OCI-LY1 (cell line): Measurements from ENCODE around the gene BPTF.
A peak's percentile ranks its signal among the peaks of the same experiment; 100 is the strongest.

Experiments
- H2AFZ ChIP-seq: fragments of 200-600 bp; sonication (generic), shearing (Covaris generic); 2 replicates; pipeline ENCODE4 v1.6.0; 2014; ENCODE audit warnings: antibody characterized with exemption, mild to moderate bottlenecking, low read length
- H3F3A ChIP-seq: fragments of 200-600 bp; sonication (generic), shearing (Covaris generic); 2 replicates; pipeline ENCODE4 v1.6.0; 2014; ENCODE audit warnings: mild to moderate bottlenecking, antibody characterized with exemption, low read length, moderate library complexity; ENCODE audit not compliant: insufficient read depth
- H3K27ac ChIP-seq: fragments of 200-600 bp; sonication (generic); 2 replicates; pipeline ENCODE4 v1.5.1; 2014; ENCODE audit warnings: low read length, mixed run types, mild to moderate bottlenecking, low read depth; ENCODE audit not compliant: poor library complexity, severe bottlenecking
- H3K27me3 ChIP-seq: fragments of 200-600 bp; sonication (generic); 2 replicates; pipeline ENCODE4 v1.6.0; 2014; ENCODE audit warnings: antibody characterized with exemption, mild to moderate bottlenecking, low read length, moderate library complexity; ENCODE audit not compliant: insufficient read depth
- H3K36me3 ChIP-seq: fragments of 200-600 bp; sonication (generic); 2 replicates; pipeline ENCODE4 v1.6.1; 2014; ENCODE audit warnings: mild to moderate bottlenecking, antibody characterized with exemption, low read length, moderate library complexity, mixed read lengths; ENCODE audit not compliant: insufficient read depth
- H3K4me1 ChIP-seq: fragments of 200-600 bp; sonication (generic); 2 replicates; pipeline ENCODE4 v1.5.1; 2014; ENCODE audit warnings: mild to moderate bottlenecking, low read length, moderate library complexity; ENCODE audit not compliant: insufficient read depth, severe bottlenecking
- H3K4me2 ChIP-seq: fragments of 200-600 bp; sonication (generic), shearing (Covaris generic); 2 replicates; pipeline ENCODE4 v1.6.1; 2014; ENCODE audit warnings: low read length
- H3K4me3 ChIP-seq: fragments of 200-600 bp; sonication (generic); 2 replicates; pipeline ENCODE4 v1.5.1; 2014; ENCODE audit warnings: low read length, low read depth, mild to moderate bottlenecking, mixed read lengths; ENCODE audit not compliant: poor library complexity, severe bottlenecking
- H3K79me2 ChIP-seq: fragments of 200-600 bp; shearing (Covaris generic); 2 replicates; pipeline ENCODE4 v1.6.1; 2016; ENCODE audit warnings: mixed run types, low read length, mixed read lengths; ENCODE audit not compliant: insufficient read depth
- H3K9ac ChIP-seq: fragments of 200-600 bp; sonication (generic), shearing (Covaris generic); 2 replicates; pipeline ENCODE4 v1.6.1; 2014; ENCODE audit warnings: mild to moderate bottlenecking, low read length, mixed read lengths
- H3K9me2 ChIP-seq: fragments of 200-600 bp; sonication (generic), shearing (Covaris generic); 2 replicates; pipeline ENCODE4 v1.6.1; 2014; ENCODE audit warnings: low read depth, mild to moderate bottlenecking, low read length, mixed read lengths
- H3K9me3 ChIP-seq: fragments of 200-600 bp; shearing (Covaris generic); 2 replicates; pipeline ENCODE4 v1.6.1; 2014; ENCODE audit warnings: low read length, mixed read lengths
- H4K20me1 ChIP-seq: fragments of 200-600 bp; sonication (generic), shearing (Covaris generic); 2 replicates; pipeline ENCODE4 v1.6.0; 2016; ENCODE audit warnings: mild to moderate bottlenecking, low read length; ENCODE audit not compliant: insufficient read depth
- CTCF ChIP-seq: fragments of 200-600 bp; sonication (generic), shearing (Covaris generic); IDR thresholded peaks from 2 replicates; pipeline ENCODE4 v1.5.1; 2017; ENCODE audit warnings: mild to moderate bottlenecking, antibody characterized with exemption, low read length, moderate library complexity, mixed read lengths
- EZH2 ChIP-seq: fragments of 200-600 bp; sonication (generic), shearing (Covaris generic); IDR thresholded peaks from 2 replicates; pipeline ENCODE4 v1.8.0; 2017; ENCODE audit warnings: borderline replicate concordance, mixed run types, mild to moderate bottlenecking, antibody characterized with exemption, low read length, moderate library complexity, mixed read lengths

Gene BPTF

DNA sequence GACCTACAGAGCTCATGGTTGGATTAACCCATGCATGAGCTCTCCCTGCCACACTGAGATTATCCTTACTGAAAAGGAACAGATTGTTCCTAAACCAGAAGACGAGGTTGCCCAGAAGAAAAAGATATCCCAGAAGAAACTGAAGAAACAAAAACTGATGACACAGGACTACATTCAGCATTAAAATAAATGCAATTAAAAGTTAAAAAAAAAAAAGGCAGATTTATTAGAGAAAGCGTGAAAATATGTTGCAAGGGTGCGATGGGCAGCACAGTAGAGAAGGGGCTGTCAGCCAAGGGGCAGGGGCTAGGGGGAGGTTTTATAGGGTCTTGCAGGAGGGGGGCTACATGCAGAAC is 40.2 kb upstream of the BPTF start:
- TF ChIP-seq EZH2 (no peak), CTCF (no peak)
- no peaks in the 10 kb centered on the region for H4K20me1 ChIP-seq
- H3K27ac ChIP-seq, result no peak overlapping the region
- H3F3A ChIP-seq, result no peaks in the 10 kb centered on the region
- H3K9ac ChIP-seq, result no peak overlapping the region
- H3K27me3 ChIP-seq, result no peaks in the 10 kb centered on the region
- no peaks in the 10 kb centered on the region for H3K9me3 ChIP-seq
- H3K9me2 ChIP-seq, result no peaks in the 10 kb centered on the region
- H3K4me3 ChIP-seq, result no peak overlapping the region
- no peak overlapping the region for H2AFZ ChIP-seq
- no peaks in the 10 kb centered on the region for H3K4me1 ChIP-seq
- no peak overlapping the region for H3K4me2 ChIP-seq
- no peaks in the 10 kb centered on the region for H3K36me3 ChIP-seq
- no peaks in the 10 kb centered on the region for H3K79me2 ChIP-seq

DNA sequence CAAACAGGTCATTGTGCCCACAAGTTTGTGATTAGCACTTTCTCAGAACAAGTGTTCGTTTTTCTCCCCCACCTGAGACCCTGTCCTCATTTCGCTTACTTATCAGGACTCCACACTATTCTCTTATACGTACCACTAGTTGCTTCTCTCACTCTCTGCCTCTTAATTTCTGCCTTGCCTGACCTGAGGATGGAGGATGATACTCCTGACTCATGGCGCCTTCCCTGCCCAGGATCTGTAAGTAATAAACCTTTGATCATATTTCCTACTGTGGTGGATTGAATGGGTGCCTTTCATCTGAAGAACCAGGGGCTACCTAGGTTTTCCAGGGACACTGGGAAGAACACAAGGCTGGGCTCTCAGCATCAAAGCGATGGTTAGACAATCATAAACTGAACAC is 39.8 kb upstream of the BPTF start:
- Histone ChIP-seq H3K4me3 (no peak overlapping the region), H3K27me3 (no peaks in the 10 kb centered on the region), H3K9me2 (no peaks in the 10 kb centered on the region), H3K36me3 (no peaks in the 10 kb centered on the region), H3K4me2 (no peak overlapping the region), H3K9me3 (no peaks in the 10 kb centered on the region), H3K79me2 (no peaks in the 10 kb centered on the region), H4K20me1 (no peaks in the 10 kb centered on the region), H3F3A (no peaks in the 10 kb centered on the region), H3K4me1 (no peaks in the 10 kb centered on the region), H3K27ac (no peak overlapping the region), H3K9ac (no peak overlapping the region), H2AFZ (no peak overlapping the region)
- TF ChIP-seq CTCF, result no peak

- H3K4me1 ChIP-seq, result peaks cover 49% of the 10 kb centered on the region
- no peak overlapping the region for H3K4me2 ChIP-seq
- no peaks in the 10 kb centered on the region for H4K20me1 ChIP-seq
- H3K9ac ChIP-seq, result no peak overlapping the region
- no peaks in the 10 kb centered on the region for H3K9me3 ChIP-seq
- no peaks in the 10 kb centered on the region for H3K36me3 ChIP-seq
- no peak overlapping the region for H3K4me3 ChIP-seq
- no peaks in the 10 kb centered on the region for H3K9me2 ChIP-seq
- H3K79me2 ChIP-seq, result no peaks in the 10 kb centered on the region
- peak overlapping the region; percentile 76 for H3K27ac ChIP-seq
- H3K27me3 ChIP-seq, result no peaks in the 10 kb centered on the region
- no peak overlapping the region for H2AFZ ChIP-seq
- no peaks in the 10 kb centered on the region for H3F3A ChIP-seq
- TF ChIP-seq EZH2 (no peak), CTCF (peak; percentile 89)
These were observed 24.8 kb upstream of the BPTF start for GRCh38 chr17:67800495-67800928.
